ENCODE data around the gene GYS2. TPM values are rescaled to one million over a fixed set of nuclear protein-coding genes. Genes with fewer than 3 reads are reported as not detected.

Gene GYS2
- total and polyA plus RNA-seq, 2 of the 4 experiments (the other 2 are of a cell fraction) = not detected

DNA sequence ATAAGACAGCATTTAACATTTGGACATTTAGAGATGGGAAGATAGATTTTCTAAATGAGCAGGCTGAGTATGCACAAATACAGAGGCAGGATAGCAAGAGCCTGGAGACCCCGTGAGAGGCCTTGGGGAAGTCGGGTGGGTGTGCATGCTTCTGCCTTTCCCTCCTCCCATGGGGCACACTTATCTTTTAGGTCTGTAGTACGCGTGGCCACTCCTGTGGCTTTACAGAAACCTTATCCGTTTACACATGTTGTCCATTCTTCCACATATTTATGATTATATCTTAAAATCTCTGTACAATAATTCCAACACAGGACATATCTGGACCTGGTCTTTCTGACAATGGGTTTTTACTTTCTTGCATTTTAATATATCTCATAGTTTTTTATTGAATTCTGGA lies 33.6 kb downstream of the GYS2 start:
- H3K56ac ChIP-seq (ENCODE audit: extremely low read depth, insufficient read depth, low read length) = no peak overlapping the region
- H3K9me3 ChIP-seq (ENCODE audit: control insufficient read depth, insufficient read depth, low read length) = no peaks in the 10 kb centered on the region
- H3K4me2 ChIP-seq (ENCODE audit: low read depth, low read length) = no peak overlapping the region
- H3K9me1 ChIP-seq (ENCODE audit: insufficient read depth, low read length) = no peaks in the 10 kb centered on the region
- no peaks in the 10 kb centered on the region for H3K79me1 ChIP-seq (ENCODE audit: low read depth in 1 of 2, low read length in 2 of 2)
- no peak overlapping the region for H3K18ac ChIP-seq (ENCODE audit: low read depth, low read length)
- H4K20me1 ChIP-seq (ENCODE audit: insufficient read depth, low read length) = no peaks in the 10 kb centered on the region
- no peak overlapping the region for H3K27ac ChIP-seq (ENCODE audit: insufficient read depth, low read length)
- no peak overlapping the region for H4K91ac ChIP-seq (ENCODE audit: insufficient read depth, low read depth, low read length)
- in situ Hi-C loops (cut with MboI; ENCODE audit: low sequenced_read_pairs) = no loop called here
- H2AK9ac ChIP-seq (replicated peaks; ENCODE audit: low read depth, low read length, poor library complexity) = no peak overlapping the region
- no peak overlapping the region for H2AK5ac ChIP-seq (ENCODE audit: low read depth, low read length)
- no peak overlapping the region for H4K5ac ChIP-seq (ENCODE audit: low read depth, low read length)
- H2BK120ac ChIP-seq (ENCODE audit: low read depth, low read length) = no peak overlapping the region
- no peak overlapping the region for H4K8ac ChIP-seq (ENCODE audit: low read depth in 2 of 2, low read length in 2 of 2)
- no peak overlapping the region for H3K23ac ChIP-seq (ENCODE audit: low read depth, low read length)
- H2BK15ac ChIP-seq (ENCODE audit: low read depth, low read length) = no peak overlapping the region
- no TSS peak for BruUV-seq (replicated peaks)
- H2BK20ac ChIP-seq (ENCODE audit: low read depth, low read length) = no peak overlapping the region
- H3K9ac ChIP-seq (ENCODE audit: low read depth, low read length) = no peak overlapping the region
- POLR2A ChIA-PET (ENCODE audit: unreplicated experiment) = no interaction called here
- intact Hi-C loops (cut with micrococcal nuclease) = no loop called here
- no peak for TF ChIP-seq CHD1 (IDR thresholded peaks at IDR 0.05; ENCODE audit: low read depth, low read length)
- TF ChIP-seq MXI1 (IDR thresholded peaks at IDR 0.05; ENCODE audit: borderline replicate concordance, low read depth, low read length) = no peak
- TF ChIP-seq, protein P1, sequence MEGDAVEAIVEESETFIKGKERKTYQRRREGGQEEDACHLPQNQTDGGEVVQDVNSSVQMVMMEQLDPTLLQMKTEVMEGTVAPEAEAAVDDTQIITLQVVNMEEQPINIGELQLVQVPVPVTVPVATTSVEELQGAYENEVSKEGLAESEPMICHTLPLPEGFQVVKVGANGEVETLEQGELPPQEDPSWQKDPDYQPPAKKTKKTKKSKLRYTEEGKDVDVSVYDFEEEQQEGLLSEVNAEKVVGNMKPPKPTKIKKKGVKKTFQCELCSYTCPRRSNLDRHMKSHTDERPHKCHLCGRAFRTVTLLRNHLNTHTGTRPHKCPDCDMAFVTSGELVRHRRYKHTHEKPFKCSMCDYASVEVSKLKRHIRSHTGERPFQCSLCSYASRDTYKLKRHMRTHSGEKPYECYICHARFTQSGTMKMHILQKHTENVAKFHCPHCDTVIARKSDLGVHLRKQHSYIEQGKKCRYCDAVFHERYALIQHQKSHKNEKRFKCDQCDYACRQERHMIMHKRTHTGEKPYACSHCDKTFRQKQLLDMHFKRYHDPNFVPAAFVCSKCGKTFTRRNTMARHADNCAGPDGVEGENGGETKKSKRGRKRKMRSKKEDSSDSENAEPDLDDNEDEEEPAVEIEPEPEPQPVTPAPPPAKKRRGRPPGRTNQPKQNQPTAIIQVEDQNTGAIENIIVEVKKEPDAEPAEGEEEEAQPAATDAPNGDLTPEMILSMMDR (conservative IDR thresholded peaks at IDR 0.05; ENCODE audit: low read depth, low read length) = no peak
- no peak for TF ChIP-seq POLR2A (IDR thresholded peaks at IDR 0.05; ENCODE audit: low read depth, low read length)
- TF ChIP-seq RFX5 (IDR thresholded peaks at IDR 0.05; ENCODE audit: low read depth, low read length) = no peak
- TF ChIP-seq RAD21 (IDR thresholded peaks at IDR 0.05; ENCODE audit: low read length) = no peak
- no peak for TF ChIP-seq CEBPB (IDR thresholded peaks at IDR 0.05; ENCODE audit: low read depth, low read length)
- no peak for TF ChIP-seq MAZ (IDR thresholded peaks at IDR 0.05; ENCODE audit: borderline replicate concordance, low read depth, low read length)
- no peak for TF ChIP-seq MAFK (IDR thresholded peaks at IDR 0.05; ENCODE audit: low read depth, low read length)
- no peak overlapping the region for H3K14ac ChIP-seq (replicated peaks; ENCODE audit: low read depth, low read length)
- H3K4me1 ChIP-seq (ENCODE audit: control insufficient read depth, insufficient read depth, low read length) = no peaks in the 10 kb centered on the region
- ATAC-seq (ENCODE audit: low read depth) = no peak
- no CpG with 5 or more reads among the region's 5 CpGs for WGBS, 2 experiments (ENCODE audit: extremely low coverage in 2 of 2, insufficient read length in 1 of 2)
- no peak for DNase-seq
- CTCF ChIA-PET = no interaction called here
- H3K36me3 ChIP-seq (ENCODE audit: control insufficient read depth, insufficient read depth, low read length) = no peaks in the 10 kb centered on the region
- no peak overlapping the region for H3K4ac ChIP-seq (ENCODE audit: low read depth, low read length)
- no peak overlapping the region for H2AFZ ChIP-seq (replicated peaks; ENCODE audit: low read length, poor library complexity)
- no peak overlapping the region for H2BK5ac ChIP-seq (ENCODE audit: low read depth, low read length, poor library complexity, severe bottlenecking)
- H3K27me3 ChIP-seq (ENCODE audit: control insufficient read depth, insufficient read depth, low read length) = no peaks in the 10 kb centered on the region
- no peak overlapping the region for H3K4me3 ChIP-seq (ENCODE audit: insufficient read depth, low read depth, low read length)
- dilution Hi-C loops (cut with HindIII; ENCODE audit: low sequenced_read_pairs, unreplicated experiment) = no loop called here

All from IMR-90 (cell line).